Measurements from ENCODE around the gene DNAJB1.
A peak's percentile ranks its signal among the peaks of the same experiment; 100 is the strongest.
"Not testable (repeated sequence)": the region's sequence is repeated elsewhere in the genome, so short reads cannot be mapped to it uniquely, and the experiment has no call there.

The DNAJB1 gene

DNA sequence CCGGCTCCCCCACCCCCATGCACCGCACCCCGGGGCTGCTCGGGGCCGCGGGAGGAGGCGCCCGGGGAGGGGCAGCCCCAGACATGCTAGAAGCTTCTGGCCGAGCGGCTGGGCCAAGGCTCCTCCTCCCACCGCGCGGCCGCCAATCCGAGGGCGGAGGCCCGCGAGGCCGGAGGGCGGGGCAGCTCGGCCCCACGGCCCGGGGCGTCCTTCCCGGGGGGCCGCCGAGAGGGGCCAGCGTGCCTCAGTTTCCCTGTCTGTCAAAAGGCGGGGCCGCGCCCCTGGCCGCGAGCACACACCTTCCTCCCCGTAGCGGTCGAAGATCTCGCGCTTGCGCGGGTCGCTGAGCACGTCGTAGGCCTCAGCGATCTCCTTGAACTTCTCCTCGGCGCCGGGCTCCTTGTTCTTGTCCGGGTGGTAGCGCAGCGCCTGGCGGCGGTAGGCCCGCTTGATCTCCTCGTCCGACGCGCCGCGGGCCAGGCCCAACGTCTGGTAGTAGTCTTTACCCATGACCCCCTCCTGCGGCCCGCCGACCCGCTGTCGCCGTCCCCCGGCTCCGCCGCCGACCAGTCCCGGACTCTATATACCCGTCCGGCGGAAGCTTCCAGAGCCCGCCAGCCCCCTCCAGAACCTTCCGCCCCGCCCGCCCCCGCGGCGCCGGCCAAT, at the start of gene DNAJB1:
DNAJB1 (minus strand) TSS at position 558 of the 666 bp plus-strand sequence; CDS start at position 510, 48 bp downstream.
- DNase-seq = peak in 1 of 2 experiments; percentile 50

DNA sequence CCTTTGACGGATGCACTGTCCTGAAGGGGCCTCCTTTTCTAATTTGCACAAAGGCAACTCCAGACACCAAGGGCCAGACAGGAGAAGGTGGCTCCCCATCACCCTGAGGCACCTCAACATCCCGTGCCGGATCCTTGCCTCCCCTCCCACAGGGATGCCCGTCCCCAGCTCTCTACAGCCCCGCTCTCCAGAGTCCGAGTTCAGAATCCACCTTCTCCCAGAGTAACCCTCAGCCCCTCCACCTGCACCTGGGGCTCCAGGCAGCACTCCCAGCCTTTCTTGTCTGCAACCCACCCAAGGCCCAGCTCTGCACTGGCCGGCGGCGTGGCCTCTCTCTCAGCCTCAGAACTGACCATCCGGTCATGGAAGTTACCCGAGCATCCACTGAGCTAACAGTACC, 48.9 kb upstream of the DNAJB1 start:
- no peak for DNase-seq

DNA sequence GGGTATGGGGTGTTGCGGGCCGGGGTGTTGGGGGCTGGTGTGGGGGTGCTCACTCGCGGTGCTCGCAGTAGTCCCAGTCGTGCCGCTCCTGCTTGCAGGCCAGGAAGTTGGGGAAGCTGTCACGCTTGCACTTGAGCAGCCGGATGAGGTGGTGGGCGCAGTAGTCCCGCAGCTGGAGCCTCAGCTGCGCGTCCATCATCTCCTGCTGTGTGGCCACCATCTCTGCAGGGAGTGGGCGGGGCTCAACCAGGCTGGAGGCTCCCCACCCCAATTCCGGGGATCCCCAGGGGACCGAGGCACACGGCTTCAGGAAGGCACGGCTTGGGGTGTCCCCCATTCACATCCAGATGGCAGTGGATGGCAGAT, 48.5 kb upstream of the DNAJB1 start:
- DNase-seq = no peak

DNA sequence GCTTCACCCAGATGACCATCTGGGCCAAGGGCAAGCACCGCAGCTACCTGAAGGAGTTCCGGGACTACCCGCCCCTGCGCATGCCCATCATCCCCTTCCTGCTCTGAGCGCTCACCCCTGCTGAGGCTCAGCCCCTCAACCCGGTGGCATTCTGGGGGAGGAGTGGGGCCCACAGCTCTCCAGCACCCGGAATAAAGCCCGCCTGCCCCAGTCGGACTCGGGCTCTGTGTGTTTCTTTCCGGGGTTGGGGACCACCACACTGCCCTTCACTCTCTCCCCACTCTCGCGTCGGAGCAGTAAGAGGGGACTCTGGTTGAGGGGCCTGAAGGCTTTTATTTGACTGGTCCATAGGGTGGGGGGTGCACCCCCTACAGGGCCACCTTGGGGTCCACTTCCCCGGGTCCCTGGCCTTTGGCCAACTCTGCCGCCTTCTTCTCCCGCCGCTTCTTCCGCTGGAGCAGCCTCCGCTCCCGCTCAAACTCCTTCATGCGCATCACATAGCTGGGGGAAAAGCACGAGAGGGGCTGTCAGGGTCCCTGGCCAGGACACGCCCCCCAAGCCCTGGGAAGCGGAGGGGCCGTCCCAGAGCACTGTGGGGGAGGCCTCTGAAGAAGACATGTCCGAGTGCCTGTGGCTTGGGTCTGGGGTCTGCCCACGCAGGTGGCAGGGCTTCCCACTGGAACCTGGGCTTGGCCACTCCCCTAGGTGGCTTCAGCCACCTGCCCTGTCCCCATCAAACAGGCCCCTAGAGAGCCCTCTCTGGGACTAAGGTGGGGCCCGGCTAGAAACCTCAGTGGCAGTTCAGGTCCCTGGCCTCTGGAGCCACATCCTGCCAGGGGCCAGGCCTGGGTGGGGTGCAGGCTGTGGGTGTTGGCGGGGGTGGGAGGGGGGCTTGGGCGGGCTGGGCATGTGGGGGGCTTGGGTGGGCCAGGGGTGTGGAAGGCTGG, 47.8 kb upstream of the DNAJB1 start:
- DNase-seq = no peak

DNA sequence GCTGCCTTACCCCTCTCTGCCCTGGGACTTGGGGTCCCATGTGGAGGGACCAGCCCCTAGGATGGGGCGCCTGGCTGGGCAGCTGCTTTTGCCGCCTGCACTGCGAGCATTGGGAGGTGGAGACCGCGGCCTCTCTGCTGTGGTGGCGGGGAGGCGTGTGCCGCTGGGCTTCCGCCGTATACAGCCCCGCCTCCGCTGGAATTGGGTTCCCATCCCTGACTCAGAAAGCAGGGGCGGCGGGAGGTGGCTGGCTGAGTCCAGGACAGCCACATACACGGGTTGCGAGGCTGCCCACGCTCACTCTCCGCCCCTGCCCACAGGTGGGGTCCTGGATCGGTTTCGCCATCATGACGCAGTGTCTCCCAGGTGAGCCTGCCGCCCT, 47.1 kb upstream of the DNAJB1 start:
- DNase-seq = no peak

DNA sequence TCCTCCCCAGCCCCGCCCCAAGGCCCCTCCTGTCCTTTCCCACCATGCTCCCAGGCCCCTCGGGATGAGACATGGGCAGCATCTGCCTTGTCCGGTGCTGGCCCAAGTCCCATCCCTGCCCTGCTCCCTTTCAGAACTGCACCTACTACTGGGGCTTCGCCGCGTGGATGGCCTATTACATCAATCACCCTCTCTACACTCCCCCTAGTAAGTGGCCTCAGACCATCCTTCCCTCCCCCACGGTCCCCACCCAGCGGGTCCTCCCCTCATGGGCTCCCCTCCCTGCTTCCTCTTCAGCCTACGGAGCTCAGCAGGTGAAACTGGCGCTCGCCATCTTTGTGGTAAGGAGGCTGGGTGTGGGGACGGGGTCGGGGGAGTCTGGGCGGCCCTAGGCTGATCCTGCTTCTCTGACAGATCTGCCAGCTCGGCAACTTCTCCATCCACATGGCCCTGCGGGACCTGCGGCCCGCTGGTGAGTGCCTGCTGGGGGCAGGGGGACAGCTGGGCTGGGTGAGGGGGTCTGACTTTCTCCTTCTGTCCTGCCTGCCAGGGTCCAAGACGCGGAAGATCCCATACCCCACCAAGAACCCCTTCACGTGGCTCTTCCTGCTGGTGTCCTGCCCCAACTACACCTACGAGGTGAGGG, 46.6 kb upstream of the DNAJB1 start:
- DNase-seq = not testable (repeated sequence)

DNA sequence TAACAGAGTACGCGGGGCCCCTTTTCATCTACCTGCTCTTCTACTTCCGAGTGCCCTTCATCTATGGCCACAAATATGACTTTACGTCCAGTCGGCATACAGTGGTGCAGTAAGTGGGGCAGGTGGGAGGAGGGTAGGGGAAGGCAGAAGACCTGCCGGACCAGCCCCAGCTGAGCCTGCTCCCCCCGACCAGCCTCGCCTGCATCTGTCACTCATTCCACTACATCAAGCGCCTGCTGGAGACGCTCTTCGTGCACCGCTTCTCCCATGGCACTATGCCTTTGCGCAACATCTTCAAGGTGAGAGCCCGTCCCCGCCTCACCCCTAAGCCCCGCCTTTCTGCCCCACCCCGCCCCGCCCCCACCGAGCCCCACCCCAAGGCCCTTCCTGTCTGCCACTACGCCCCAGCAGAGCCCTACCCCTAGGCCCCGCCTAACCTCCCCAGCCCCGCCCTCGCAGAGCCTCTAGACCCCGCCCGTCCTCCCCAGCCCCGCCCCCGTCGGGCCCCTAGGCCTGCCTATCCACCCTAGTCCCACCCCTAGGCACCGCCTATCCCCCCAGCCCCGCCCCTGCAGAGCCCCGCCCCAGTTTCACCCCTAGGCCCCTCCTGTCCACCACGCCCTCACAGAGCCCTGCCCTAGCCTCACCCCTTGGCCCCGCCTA, 45.9 kb upstream of the DNAJB1 start:
- DNase-seq = peak in 1 of 2 experiments; percentile 47

DNA sequence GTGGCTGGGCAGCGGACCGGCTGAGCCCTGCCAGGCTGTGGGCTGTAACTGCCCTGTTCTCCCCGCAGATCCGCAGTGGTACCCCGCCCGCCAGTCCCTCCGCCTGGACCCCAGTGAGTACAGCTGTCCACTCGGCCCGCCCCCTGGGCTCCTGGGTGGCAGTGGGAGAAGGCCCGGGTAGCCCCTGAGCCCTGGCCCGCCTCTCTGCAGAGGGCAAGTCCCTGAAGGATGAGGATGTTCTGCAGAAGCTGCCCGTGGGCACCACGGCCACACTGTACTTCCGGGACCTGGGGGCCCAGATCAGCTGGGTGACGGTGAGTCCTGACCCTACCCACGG, 45.4 kb upstream of the DNAJB1 start:
- DNase-seq = no peak

GRCh38 chr19:14562660-14563589, 44.7 kb upstream of the DNAJB1 start:
- DNase-seq = no peak

DNA sequence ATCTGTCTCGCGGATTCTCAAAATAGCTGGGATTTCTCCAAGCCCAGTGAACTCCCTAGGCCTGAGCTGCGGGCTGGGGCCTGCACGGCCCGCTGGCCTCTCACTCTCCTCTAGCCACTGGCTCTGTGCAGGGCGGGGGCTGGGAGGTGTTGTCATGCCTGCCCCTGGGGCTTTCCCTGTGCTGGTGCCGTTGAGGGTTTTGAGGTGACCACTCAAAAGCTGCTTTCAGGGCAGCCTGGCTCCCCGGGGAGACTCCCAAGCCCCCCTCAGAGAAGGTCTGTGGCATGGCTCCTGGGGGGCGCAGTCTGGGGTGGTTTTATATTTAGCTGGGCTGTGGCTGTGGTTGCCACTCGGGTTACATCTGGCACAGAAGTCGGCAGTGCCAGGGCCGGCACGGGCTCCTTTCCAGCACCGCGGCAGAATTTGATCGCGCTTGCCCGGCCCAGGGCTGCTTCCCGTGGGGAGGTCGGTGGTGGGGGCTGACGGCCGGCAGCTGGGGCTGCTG, 43.7 kb upstream of the DNAJB1 start:
- DNase-seq = no peak

DNA sequence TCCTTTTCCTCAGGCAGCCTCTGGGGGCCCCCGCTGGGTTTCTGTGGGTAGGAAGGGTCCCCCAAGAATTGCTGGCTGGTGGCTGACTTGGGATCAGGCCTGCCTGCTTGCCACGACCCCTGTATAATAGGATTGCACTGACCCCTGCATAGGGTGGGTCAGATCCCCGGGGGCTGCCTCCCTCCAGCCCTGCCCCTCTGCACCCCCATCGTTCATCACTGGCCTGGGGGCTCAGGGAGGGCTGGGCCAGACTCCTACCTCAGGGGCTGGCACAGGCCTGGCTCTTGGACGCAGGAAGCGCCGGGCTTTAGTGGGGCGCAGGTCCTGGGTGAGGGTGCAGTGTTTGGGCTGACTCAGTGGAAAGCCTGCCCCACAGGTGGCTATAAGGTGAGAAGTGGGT, 43.1 kb upstream of the DNAJB1 start:
- no peak for DNase-seq

- no peak for DNase-seq
Observed at GRCh38 chr19:14560776-14561108, 42.5 kb upstream of the DNAJB1 start.

GRCh38 chr19:14559916-14560775, 41.9 kb upstream of the DNAJB1 start:
- no peak for DNase-seq

GRCh38 chr19:14558370-14559066, 40.3 kb upstream of the DNAJB1 start:
- DNase-seq = no peak

DNA sequence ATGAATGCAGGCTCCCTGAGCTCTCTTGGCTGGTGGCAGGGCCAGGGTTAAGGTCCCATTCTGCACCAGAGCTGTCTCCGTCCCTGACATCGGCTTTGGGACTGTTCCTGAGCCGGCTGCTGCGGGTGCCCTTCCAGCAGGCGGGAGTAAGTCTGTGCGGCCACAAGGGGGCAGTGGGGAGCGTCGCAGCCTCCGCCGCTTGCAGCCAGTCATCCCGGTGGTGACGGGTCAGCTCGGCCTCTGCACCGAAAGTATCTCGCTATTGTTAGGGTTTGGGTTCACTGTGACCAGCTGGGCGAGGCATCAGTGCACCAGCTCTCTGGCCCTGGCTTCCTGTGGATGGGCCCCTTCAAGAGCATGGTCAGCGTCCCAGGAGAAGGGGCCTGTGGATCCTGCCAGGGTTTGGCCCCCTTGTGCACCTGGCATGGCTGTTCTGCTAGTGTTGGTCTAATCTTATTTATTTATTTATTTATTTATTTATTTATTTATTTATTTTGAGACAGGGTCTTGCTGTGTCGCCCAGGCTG, 38.5 kb upstream of the DNAJB1 start:
- peak in 1 of 2 experiments; percentile 63 for DNase-seq

DNA sequence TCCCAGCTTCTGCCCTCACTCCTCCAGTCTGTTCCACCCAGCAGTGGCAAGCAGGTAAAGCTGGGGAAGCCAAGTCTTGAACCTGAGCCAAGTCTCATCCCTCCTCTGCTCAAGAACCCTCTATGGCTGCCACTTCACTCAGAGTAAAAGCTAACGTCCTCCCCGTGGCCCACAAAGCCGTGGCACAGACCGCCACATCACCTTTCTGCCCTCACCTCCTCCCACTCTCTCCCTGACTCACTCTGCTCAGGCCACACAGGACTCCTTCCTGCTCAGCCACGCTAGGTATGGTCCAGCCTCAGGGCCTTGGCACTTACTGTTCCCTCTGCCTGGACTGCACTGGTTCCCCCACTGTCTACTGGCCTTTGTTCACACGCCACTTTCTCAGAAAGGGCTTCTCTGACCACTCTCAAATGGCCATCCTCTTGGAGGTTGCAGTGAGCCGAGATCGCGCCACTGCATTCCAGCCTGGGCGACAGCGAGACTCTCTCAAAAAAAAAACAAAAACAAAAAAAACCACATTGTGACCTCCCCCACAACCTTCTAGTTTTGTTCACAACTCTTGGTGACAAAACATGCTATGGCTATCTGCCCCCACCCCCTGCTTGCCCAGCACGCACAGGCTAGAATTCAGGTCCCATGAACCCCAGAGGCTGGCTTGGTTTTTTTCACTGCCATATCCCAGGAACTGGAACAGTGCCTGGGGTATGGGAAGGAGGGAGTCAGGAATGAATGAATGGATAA, 37.9 kb upstream of the DNAJB1 start:
- no peak for DNase-seq

- peak in 1 of 2 experiments; percentile 17 for DNase-seq
Observed at GRCh38 chr19:14554382-14554812, 36.2 kb upstream of the DNAJB1 start.

DNA sequence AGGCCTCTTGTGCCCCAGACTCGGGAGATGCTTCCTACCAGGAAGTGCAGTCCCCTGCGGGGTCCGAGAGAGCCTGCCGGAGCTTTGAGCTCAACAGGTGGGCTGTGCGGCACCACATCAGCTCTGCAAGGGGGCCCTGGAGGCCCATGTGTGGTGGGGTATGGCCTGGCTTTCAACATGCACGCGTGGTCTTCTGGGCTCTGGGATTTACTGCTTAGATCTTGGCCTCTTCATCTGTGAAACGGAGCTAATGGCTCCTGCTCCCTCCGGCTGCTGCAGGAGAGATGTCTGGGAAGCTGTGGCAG, 35.7 kb upstream of the DNAJB1 start:
- DNase-seq = no peak

All from SHP77 (cell line).